ENCODE data around the gene SYNGAP1.

DNA sequence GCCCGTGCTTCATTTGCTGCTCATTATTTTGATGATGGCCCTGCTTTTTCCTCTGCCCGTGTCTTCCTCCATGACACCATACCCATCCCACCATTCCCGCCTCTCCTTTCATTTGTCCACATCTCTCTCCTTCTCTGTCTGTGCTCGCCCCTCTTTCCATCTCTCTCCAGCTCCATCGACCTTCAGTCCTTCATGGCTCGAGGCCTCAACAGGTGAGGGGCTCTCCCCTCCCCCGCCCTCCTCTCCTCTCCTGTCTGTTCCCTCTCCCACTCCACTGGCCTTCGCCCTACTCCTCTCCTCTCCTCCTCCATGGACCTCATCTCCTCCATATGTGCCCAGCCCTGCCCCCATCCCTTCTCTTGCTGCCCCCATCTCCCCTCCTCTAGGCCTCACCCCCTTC, 22.4 kb downstream of the SYNGAP1 start:
- TF ChIP-seq, protein P1, sequence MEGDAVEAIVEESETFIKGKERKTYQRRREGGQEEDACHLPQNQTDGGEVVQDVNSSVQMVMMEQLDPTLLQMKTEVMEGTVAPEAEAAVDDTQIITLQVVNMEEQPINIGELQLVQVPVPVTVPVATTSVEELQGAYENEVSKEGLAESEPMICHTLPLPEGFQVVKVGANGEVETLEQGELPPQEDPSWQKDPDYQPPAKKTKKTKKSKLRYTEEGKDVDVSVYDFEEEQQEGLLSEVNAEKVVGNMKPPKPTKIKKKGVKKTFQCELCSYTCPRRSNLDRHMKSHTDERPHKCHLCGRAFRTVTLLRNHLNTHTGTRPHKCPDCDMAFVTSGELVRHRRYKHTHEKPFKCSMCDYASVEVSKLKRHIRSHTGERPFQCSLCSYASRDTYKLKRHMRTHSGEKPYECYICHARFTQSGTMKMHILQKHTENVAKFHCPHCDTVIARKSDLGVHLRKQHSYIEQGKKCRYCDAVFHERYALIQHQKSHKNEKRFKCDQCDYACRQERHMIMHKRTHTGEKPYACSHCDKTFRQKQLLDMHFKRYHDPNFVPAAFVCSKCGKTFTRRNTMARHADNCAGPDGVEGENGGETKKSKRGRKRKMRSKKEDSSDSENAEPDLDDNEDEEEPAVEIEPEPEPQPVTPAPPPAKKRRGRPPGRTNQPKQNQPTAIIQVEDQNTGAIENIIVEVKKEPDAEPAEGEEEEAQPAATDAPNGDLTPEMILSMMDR (IDR thresholded peaks at IDR 0.05) = no peak
- TF ChIP-seq POLR2A (IDR thresholded peaks at IDR 0.05) (no peak), POLR2AphosphoS5 (IDR thresholded peaks at IDR 0.05) (no peak)
